Suprapubic skin (tissue), 3 donors: ENCODE measurements around the gene AGAP1.

Experiments used
- CTCF ChIP-seq, 2 donors: fragments of 200-600 bp in 1 of 2; fragments of 450-650 bp in 1 of 2; sonication (generic) in 1 of 2; IDR thresholded peaks; one replicate each; pipeline ENCODE4 v1.5.1; 2016 to 2019; ENCODE audit warnings: antibody characterized with exemption in 2 of 2, mild to moderate bottlenecking in 1 of 2, moderate library complexity in 1 of 2
- POLR2AphosphoS5 ChIP-seq, 3 donors: sonication (generic); formaldehyde crosslinking; IDR thresholded peaks; one replicate each; pipeline ENCODE4 v1.6.1; 2017; ENCODE audit warnings: antibody characterized with exemption in 3 of 3

GRCh38 chr2:235957251-235957650 lies 463.4 kb downstream of the AGAP1 start:
- TF ChIP-seq CTCF (IDR thresholded peaks at IDR 0.05) (no peak), POLR2AphosphoS5 (IDR thresholded peaks at IDR 0.05) (no peak)
